Loucy (cell line): ENCODE results near the gene SLC50A1.

Experiments used
- CTCF ChIP-seq: fragments of 200-600 bp; sonication (generic); conservative IDR thresholded peaks from 2 replicates; pipeline ENCODE4 v1.5.1; 2014; ENCODE audit warnings: mild to moderate bottlenecking, antibody characterized with exemption, low read length
- EZH2phosphoT487 ChIP-seq: fragments of 200-600 bp; IDR thresholded peaks from 2 replicates; pipeline ENCODE4 v1.6.1; 2018; ENCODE audit warnings: antibody characterized with exemption, mild to moderate bottlenecking, moderate library complexity, borderline replicate concordance

DNA sequence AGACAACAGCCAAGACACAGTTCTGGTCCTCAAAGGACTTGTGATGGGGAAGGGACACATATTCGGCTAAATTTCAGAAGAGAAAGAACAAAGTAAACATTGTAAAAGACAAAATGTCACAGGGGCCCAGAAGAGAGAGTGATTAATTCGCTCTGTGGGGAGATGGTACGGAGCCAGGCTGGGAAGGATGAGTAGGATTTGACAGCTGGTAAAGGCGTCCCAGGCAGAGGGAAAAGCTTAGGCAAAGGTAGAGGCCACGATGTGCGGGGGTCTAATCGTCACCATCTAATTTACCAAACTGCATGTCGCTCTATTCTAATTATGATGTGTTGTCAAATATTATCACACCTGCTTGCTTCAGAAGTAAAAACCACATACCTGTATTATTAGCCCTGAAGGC lies 25.3 kb upstream of the SLC50A1 start:
- TF ChIP-seq EZH2phosphoT487 (no peak), CTCF (no peak)
